AG04449 (cell line): ENCODE data around the gene CTSD.
A peak's percentile ranks its signal among the peaks of the same experiment; 100 is the strongest.

Experiments
- CTCF ChIA-PET: fragments of 350-600 bp; formaldehyde crosslinking; extraction: SDS; loops from one replicate; lab custom pipeline; 2021; ENCODE audit warnings: antibody characterized with exemption; lab: Yijun Ruan, JAX
- POLR2A ChIA-PET: fragments of 400-600, 350-600 bp; formaldehyde crosslinking; extraction: SDS; loops from one replicate; lab custom pipeline; 2020; ENCODE audit warnings: antibody characterized with exemption, inconsistent platforms; lab: Yijun Ruan, JAX
- DNase-seq: peaks from one replicate; pipeline ENCODE4 v3.0.0-alpha.2; 2010; ENCODE audit warnings: low read depth, low spot score
- H3K4me3 ChIP-seq: 2 replicates; pipeline ENCODE4 v1.5.1; 2011; ENCODE audit warnings: low read depth, mild to moderate bottlenecking, control low read depth, low read length
- CTCF ChIP-seq: IDR thresholded peaks from one replicate; pipeline ENCODE4 v1.5.1; 2011; ENCODE audit warnings: mild to moderate bottlenecking, moderate library complexity, low read length, control low read depth, inconsistent platforms; ENCODE audit not compliant: insufficient read depth; ENCODE audit errors: missing control alignments

CTSD gene

GRCh38 chr11:1706634-1707400 is 56.9 kb downstream of the CTSD start:
- TF ChIP-seq CTCF = peak; percentile 2
- ChIA-PET CTCF (interaction anchor here (0.7 to 5.1 kb wide), 7 partner anchors 10 to 445 kb away, joined by 3 to 68 read pairs (median 5); partner anchors contain the start of gene SYT8), POLR2A (no interaction called here)
- no peak for DNase-seq
- no peak overlapping the region for H3K4me3 ChIP-seq

GRCh38 chr11:1705126-1706052 is 58.3 kb downstream of the CTSD start:
- CTCF ChIA-PET = interaction anchor here (1.5 to 5.1 kb wide), 3 partner anchors 12 to 128 kb away, joined by 5 to 68 read pairs (median 31); partner anchors contain the start of gene SYT8
- H3K4me3 ChIP-seq = no peak overlapping the region
- DNase-seq = no peak
- TF ChIP-seq CTCF = no peak
- POLR2A ChIA-PET = no interaction called here

- ChIA-PET POLR2A (no interaction called here), CTCF (interaction anchor here (0.9 to 2.8 kb wide), 2 partner anchors 10 to 299 kb away, joined by 3 to 24 read pairs; no protein-coding TSS in a partner anchor)
- no peak for TF ChIP-seq CTCF
- no peak for DNase-seq
- no peak overlapping the region for H3K4me3 ChIP-seq
Observed at GRCh38 chr11:1703146-1703545, 60.6 kb downstream of the CTSD start.
